ENCODE data around the gene BIN2.

DNA sequence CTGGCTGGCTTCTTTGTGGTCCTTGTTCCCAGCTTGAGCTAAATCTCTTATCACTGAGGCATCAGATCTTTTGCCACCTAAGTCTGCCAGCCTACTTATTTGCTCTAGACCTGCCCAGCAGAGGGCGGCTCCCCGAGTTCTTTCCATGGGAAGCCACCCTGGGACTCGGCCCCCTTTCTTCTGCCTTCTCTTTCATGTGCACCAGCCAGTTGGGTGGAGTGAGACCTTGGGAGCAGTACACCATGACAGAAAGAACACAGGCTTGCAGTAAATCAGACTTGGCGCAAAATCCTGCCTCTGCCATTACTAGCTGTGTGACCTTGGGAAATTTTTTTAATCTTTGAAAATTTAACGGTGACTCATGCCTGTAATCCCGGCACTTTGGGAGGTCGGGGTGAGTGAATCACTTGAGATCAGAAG, 61.2 kb downstream of the BIN2 start:
- TF ChIP-seq, protein P1, sequence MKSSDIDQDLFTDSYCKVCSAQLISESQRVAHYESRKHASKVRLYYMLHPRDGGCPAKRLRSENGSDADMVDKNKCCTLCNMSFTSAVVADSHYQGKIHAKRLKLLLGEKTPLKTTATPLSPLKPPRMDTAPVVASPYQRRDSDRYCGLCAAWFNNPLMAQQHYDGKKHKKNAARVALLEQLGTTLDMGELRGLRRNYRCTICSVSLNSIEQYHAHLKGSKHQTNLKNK (CRISPR knock-in tag; IDR thresholded peaks at IDR 0.05), result no peak
- TF ChIP-seq, protein P2, sequence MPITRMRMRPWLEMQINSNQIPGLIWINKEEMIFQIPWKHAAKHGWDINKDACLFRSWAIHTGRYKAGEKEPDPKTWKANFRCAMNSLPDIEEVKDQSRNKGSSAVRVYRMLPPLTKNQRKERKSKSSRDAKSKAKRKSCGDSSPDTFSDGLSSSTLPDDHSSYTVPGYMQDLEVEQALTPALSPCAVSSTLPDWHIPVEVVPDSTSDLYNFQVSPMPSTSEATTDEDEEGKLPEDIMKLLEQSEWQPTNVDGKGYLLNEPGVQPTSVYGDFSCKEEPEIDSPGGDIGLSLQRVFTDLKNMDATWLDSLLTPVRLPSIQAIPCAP (CRISPR knock-in tag; IDR thresholded peaks at IDR 0.05), result no peak
- TF ChIP-seq, protein P3, sequence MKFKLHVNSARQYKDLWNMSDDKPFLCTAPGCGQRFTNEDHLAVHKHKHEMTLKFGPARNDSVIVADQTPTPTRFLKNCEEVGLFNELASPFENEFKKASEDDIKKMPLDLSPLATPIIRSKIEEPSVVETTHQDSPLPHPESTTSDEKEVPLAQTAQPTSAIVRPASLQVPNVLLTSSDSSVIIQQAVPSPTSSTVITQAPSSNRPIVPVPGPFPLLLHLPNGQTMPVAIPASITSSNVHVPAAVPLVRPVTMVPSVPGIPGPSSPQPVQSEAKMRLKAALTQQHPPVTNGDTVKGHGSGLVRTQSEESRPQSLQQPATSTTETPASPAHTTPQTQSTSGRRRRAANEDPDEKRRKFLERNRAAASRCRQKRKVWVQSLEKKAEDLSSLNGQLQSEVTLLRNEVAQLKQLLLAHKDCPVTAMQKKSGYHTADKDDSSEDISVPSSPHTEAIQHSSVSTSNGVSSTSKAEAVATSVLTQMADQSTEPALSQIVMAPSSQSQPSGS (CRISPR knock-in tag; IDR thresholded peaks at IDR 0.05; ENCODE audit: borderline replicate concordance, low read depth), result no peak
- TF ChIP-seq ELF4 (CRISPR knock-in tag; IDR thresholded peaks at IDR 0.05; ENCODE audit: low read depth) (no peak), ZNF423 (CRISPR knock-in tag; IDR thresholded peaks at IDR 0.05) (no peak), NFYB (CRISPR knock-in tag; conservative IDR thresholded peaks at IDR 0.05; ENCODE audit: low read depth) (no peak), SOX15 (CRISPR knock-in tag; IDR thresholded peaks at IDR 0.05) (no peak), NFATC4 (CRISPR knock-in tag; IDR thresholded peaks at IDR 0.05) (no peak), CBFB (CRISPR knock-in tag; IDR thresholded peaks at IDR 0.05; ENCODE audit: low read depth) (no peak)
- TF ChIP-seq, protein P4, sequence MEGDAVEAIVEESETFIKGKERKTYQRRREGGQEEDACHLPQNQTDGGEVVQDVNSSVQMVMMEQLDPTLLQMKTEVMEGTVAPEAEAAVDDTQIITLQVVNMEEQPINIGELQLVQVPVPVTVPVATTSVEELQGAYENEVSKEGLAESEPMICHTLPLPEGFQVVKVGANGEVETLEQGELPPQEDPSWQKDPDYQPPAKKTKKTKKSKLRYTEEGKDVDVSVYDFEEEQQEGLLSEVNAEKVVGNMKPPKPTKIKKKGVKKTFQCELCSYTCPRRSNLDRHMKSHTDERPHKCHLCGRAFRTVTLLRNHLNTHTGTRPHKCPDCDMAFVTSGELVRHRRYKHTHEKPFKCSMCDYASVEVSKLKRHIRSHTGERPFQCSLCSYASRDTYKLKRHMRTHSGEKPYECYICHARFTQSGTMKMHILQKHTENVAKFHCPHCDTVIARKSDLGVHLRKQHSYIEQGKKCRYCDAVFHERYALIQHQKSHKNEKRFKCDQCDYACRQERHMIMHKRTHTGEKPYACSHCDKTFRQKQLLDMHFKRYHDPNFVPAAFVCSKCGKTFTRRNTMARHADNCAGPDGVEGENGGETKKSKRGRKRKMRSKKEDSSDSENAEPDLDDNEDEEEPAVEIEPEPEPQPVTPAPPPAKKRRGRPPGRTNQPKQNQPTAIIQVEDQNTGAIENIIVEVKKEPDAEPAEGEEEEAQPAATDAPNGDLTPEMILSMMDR (IDR thresholded peaks at IDR 0.05), result no peak
- TF ChIP-seq, protein P5, sequence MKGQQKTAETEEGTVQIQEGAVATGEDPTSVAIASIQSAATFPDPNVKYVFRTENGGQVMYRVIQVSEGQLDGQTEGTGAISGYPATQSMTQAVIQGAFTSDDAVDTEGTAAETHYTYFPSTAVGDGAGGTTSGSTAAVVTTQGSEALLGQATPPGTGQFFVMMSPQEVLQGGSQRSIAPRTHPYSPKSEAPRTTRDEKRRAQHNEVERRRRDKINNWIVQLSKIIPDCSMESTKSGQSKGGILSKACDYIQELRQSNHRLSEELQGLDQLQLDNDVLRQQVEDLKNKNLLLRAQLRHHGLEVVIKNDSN (CRISPR knock-in tag; IDR thresholded peaks at IDR 0.05), result no peak
- TF ChIP-seq, protein P6, sequence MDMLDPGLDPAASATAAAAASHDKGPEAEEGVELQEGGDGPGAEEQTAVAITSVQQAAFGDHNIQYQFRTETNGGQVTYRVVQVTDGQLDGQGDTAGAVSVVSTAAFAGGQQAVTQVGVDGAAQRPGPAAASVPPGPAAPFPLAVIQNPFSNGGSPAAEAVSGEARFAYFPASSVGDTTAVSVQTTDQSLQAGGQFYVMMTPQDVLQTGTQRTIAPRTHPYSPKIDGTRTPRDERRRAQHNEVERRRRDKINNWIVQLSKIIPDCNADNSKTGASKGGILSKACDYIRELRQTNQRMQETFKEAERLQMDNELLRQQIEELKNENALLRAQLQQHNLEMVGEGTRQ (CRISPR knock-in tag; IDR thresholded peaks at IDR 0.05), result no peak

Data from WTC11 (cell line).